ENCODE measurements around the gene PRDX6. TPM values are rescaled to one million over a fixed set of nuclear protein-coding genes. Genes with fewer than 3 reads are reported as not detected.

The PRDX6 gene
- total RNA-seq, 1 experiment from 2014 or later: 533 TPM

DNA sequence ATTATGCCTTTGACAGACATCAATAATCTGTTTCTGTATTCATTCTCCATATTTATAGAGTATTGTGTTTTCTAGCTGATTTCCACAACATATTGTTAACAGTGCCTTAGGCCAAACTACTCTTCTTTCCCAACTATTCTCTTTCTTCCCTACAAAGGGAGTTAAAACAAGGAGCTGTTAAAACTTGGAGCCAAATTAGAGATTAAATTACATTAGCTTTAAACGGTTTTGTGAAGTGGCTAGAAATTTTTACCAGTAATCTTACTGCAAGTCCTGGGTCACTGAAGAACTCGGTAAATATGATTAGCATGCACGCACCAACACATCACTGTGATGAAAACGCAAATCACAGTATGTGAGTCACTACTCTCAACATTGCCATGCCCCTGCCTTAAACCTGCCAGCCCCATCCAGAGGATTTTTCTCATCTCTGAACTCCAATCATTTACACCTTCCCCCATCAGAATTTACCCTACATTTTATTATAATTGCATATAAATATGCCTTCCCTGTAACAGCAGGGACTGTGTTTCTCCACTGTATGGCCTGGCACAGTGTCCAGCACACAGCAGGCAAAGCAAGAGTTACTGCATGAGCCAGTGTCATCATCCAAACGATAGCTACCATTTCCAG lies 1.5 kb upstream of the PRDX6 start:
- no peak for DNase-seq
- Histone ChIP-seq H3K4ac (ENCODE audit: low read depth, low read length) (no peak overlapping the region), H2BK5ac (ENCODE audit: insufficient read length, low read length) (no peak overlapping the region), H3K9me3 (ENCODE audit: control insufficient read depth, low read depth, low read length) (peaks cover 8% of the 10 kb centered on the region), H3K4me2 (ENCODE audit: insufficient read depth, insufficient read length, low read length) (peak overlapping the region; percentile 97), H2BK20ac (ENCODE audit: low read depth, low read length, poor library complexity, severe bottlenecking) (no peak overlapping the region), H3K79me2 (ENCODE audit: insufficient read depth, low read length) (peaks cover 25% of the 10 kb centered on the region; the same call in 1 of the 2 replicates), H3K9ac (ENCODE audit: extremely low read depth, insufficient read length, low read length) (peak overlapping the region; percentile 33), H2BK12ac (ENCODE audit: insufficient read length, low read depth, low read length) (no peak overlapping the region), H3K14ac (ENCODE audit: insufficient read depth, low read length) (no peak overlapping the region), H3K56ac (ENCODE audit: insufficient read length, low read depth, low read length) (no peak overlapping the region), H3K27me3 (ENCODE audit: insufficient read depth, low read length) (no peaks in the 10 kb centered on the region), H3K23ac (ENCODE audit: insufficient read length, low read depth, low read length) (no peak overlapping the region), H3K27ac (ENCODE audit: insufficient read length, low read depth, low read length) (no peak overlapping the region), H2AK5ac (ENCODE audit: insufficient read length, low read length) (no peak overlapping the region), H3K23me2 (ENCODE audit: insufficient read length, low read depth, low read length, poor library complexity, severe bottlenecking) (peaks cover 18% of the 10 kb centered on the region), H3K79me1 (ENCODE audit: insufficient read depth, low read depth, low read length, poor library complexity, severe bottlenecking) (no peaks in the 10 kb centered on the region), H4K91ac (ENCODE audit: insufficient read length, low read depth, low read length) (no peak overlapping the region), H2BK15ac (ENCODE audit: low read depth, low read length) (no peak overlapping the region), H4K20me1 (ENCODE audit: control insufficient read depth, insufficient read depth, insufficient read length) (no peaks in the 10 kb centered on the region), H3T11ph (ENCODE audit: low read length) (no peak overlapping the region), H2BK120ac (ENCODE audit: low read depth, low read length, poor library complexity, severe bottlenecking) (no peak overlapping the region), H3K18ac (ENCODE audit: insufficient read length, low read depth, low read length) (no peak overlapping the region), H4K8ac (replicated peaks; ENCODE audit: insufficient read length, low read depth, low read length) (no peak overlapping the region), H3K4me1 (ENCODE audit: insufficient read depth, low read length) (no peaks in the 10 kb centered on the region; the same call in 1 of the 2 replicates), H2AFZ (ENCODE audit: low read length) (no peak overlapping the region), H4K5ac (ENCODE audit: insufficient read length, low read depth, low read length) (no peak overlapping the region)
- TF ChIP-seq, protein P1, sequence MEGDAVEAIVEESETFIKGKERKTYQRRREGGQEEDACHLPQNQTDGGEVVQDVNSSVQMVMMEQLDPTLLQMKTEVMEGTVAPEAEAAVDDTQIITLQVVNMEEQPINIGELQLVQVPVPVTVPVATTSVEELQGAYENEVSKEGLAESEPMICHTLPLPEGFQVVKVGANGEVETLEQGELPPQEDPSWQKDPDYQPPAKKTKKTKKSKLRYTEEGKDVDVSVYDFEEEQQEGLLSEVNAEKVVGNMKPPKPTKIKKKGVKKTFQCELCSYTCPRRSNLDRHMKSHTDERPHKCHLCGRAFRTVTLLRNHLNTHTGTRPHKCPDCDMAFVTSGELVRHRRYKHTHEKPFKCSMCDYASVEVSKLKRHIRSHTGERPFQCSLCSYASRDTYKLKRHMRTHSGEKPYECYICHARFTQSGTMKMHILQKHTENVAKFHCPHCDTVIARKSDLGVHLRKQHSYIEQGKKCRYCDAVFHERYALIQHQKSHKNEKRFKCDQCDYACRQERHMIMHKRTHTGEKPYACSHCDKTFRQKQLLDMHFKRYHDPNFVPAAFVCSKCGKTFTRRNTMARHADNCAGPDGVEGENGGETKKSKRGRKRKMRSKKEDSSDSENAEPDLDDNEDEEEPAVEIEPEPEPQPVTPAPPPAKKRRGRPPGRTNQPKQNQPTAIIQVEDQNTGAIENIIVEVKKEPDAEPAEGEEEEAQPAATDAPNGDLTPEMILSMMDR (conservative IDR thresholded peaks at IDR 0.05): no peak
- Mint-ChIP-seq H3K9me3 (peaks cover 18 to 19% of the 10 kb centered on the region in 2 experiments), H3K4me3 (peak overlapping the region; percentile 73 to 90), H3K27me3 (ENCODE audit: low read depth) (no peaks in the 10 kb centered on the region), H3K36me3 (ENCODE audit: insufficient read depth in 1 of 3, low read depth in 3 of 3) (peaks cover 39 to 58% (median 44%) of the 10 kb centered on the region in 3 experiments), H3K27ac (no peak overlapping the region), H3K4me1 (peaks cover 34 to 46% of the 10 kb centered on the region in 2 experiments)
- WGBS (ENCODE audit: extremely low coverage, insufficient read length, low lambda C conversion rate): no CpG with 5 or more reads among the region's 5 CpGs
